HCT116 (cell line): ENCODE results near the gene CWC27. TPM values are rescaled to one million over a fixed set of nuclear protein-coding genes. Genes with fewer than 3 reads are reported as not detected.

Experiments
- ATAC-seq: fragments of 200-7000 bp; cut with Tn5 transposase; 2 replicates; pipeline ENCODE4 v1.9.1; 2020; ENCODE audit warnings: mild to moderate bottlenecking, moderate library complexity
- BruUV-seq: library from RNA; stranded (reverse); fragments of 400-500 nt; replicated peaks from 2 replicates; lab custom pipeline; 2021; lab: Mats Ljungman, UMichigan
- CTCF ChIA-PET: fragments of 300-600 bp; sonication (Branson Sonifier 250); formaldehyde crosslinking; loops from one replicate; lab custom pipeline; 2021; ENCODE audit warnings: antibody characterized with exemption; lab: Charles Lee
- POLR2A ChIA-PET: fragments of 300-600, 350-600 bp; sonication (Branson Sonifier 250); formaldehyde crosslinking; loops from one replicate; lab custom pipeline; 2021; ENCODE audit warnings: antibody characterized with exemption; lab: Charles Lee
- RAD21 ChIA-PET, 2 experiments: fragments of 300-600 bp; sonication (Branson Sonifier 250); formaldehyde crosslinking; loops; one replicate each; lab custom pipeline; 2023; ENCODE audit warnings: low total read pairs in 2 of 2; ENCODE audit not compliant: uncharacterized antibody in 2 of 2, unreplicated experiment in 2 of 2, low non-redundant PET in 1 of 2; lab: Charles Lee
- DNase-seq: peaks from one replicate; pipeline ENCODE4 v3.0.0-alpha.2; 2010; ENCODE audit warnings: low read depth, low spot score
- H2AFZ ChIP-seq: fragments of 200-600 bp; shearing (Covaris generic), sonication (generic); 2 replicates; pipeline ENCODE4 v1.6.1; 2017; ENCODE audit warnings: low read depth, mixed run types, mixed read lengths, antibody characterized with exemption, low read length; ENCODE audit not compliant: poor library complexity, severe bottlenecking
- H3K27ac ChIP-seq: 2 replicates; pipeline ENCODE4 v1.5.1; 2012; ENCODE audit warnings: low read depth, low read length
- H3K27me3 ChIP-seq: fragments of 200-600 bp; sonication (generic); 2 replicates; pipeline ENCODE4 v1.6.1; 2016; ENCODE audit warnings: mixed run types, low read length, mixed read lengths; ENCODE audit not compliant: insufficient read depth
- H3K36me3 ChIP-seq, 2 experiments: fragments of 200-500 bp in 1 of 2; fragments of 200-600 bp in 1 of 2; sonication (Bioruptor generic) in 1 of 2; sonication (generic) in 1 of 2; 2 replicates each; pipeline versions ENCODE4 v1.5.1 to v1.6.1; 2014 to 2016; ENCODE audit warnings: low read length in 2 of 2, inconsistent platforms in 1 of 2, mixed read lengths in 1 of 2, mixed run types in 1 of 2; ENCODE audit not compliant: insufficient read depth in 2 of 2, control insufficient read depth in 1 of 2
- H3K4me1 ChIP-seq, 2 experiments: fragments of 200-600 bp in 1 of 2; sonication (generic) in 1 of 2; 2 replicates each; pipeline versions ENCODE4 v1.5.1 to v1.6.1; 2012 to 2017; ENCODE audit warnings: low read length in 2 of 2, inconsistent platforms in 1 of 2, mild to moderate bottlenecking in 1 of 2, mixed read lengths in 1 of 2, mixed run types in 1 of 2, moderate library complexity in 1 of 2; ENCODE audit not compliant: insufficient read depth in 2 of 2, control insufficient read depth in 1 of 2
- H3K4me2 ChIP-seq: fragments of 200-600 bp; sonication (generic); 2 replicates; pipeline ENCODE4 v1.6.1; 2017; ENCODE audit warnings: mixed run types, low read length, mixed read lengths
- H3K4me3 ChIP-seq, 2 experiments: fragments of 200-600 bp in 1 of 2; sonication (generic) in 1 of 2; replicated peaks in 1 of 2; 2 replicates each; pipeline ENCODE4 v1.5.1; 2011 to 2016; ENCODE audit warnings: low read length in 2 of 2, control low read depth in 1 of 2, low read depth in 1 of 2, mild to moderate bottlenecking in 1 of 2, mixed read lengths in 1 of 2, mixed run types in 1 of 2
- H3K79me2 ChIP-seq: fragments of 200-600 bp; sonication (generic); 2 replicates; pipeline ENCODE4 v1.6.1; 2017; ENCODE audit warnings: mild to moderate bottlenecking, mixed run types, low read length, moderate library complexity, mixed read lengths; ENCODE audit not compliant: insufficient read depth
- H3K9ac ChIP-seq: fragments of 200-600 bp; sonication (generic); 2 replicates; pipeline ENCODE4 v1.6.1; 2016; ENCODE audit warnings: low read length, mixed read lengths
- H3K9me2 ChIP-seq: fragments of 200-600 bp; sonication (generic), shearing (Covaris generic); 2 replicates; pipeline ENCODE4 v1.6.1; 2017; ENCODE audit warnings: mixed run types, mild to moderate bottlenecking, moderate library complexity; ENCODE audit not compliant: insufficient read depth
- H3K9me3 ChIP-seq, 2 experiments: fragments of 200-500 bp in 1 of 2; fragments of 200-600 bp in 1 of 2; sonication (Bioruptor generic) in 1 of 2; sonication (generic) in 1 of 2; 2 replicates each; pipeline ENCODE4 v1.6.1; 2014 to 2017; ENCODE audit warnings: low read length in 2 of 2, mixed read lengths in 2 of 2, inconsistent platforms in 1 of 2, low read depth in 1 of 2, mild to moderate bottlenecking in 1 of 2, mixed run types in 1 of 2, moderate library complexity in 1 of 2; ENCODE audit not compliant: control insufficient read depth in 1 of 2, insufficient read depth in 1 of 2
- H4K20me1 ChIP-seq: fragments of 200-600 bp; sonication (generic), shearing (Covaris generic); 2 replicates; pipeline ENCODE4 v1.6.1; 2017; ENCODE audit warnings: mixed run types, mild to moderate bottlenecking, moderate library complexity; ENCODE audit not compliant: insufficient read depth
- ATF3 ChIP-seq: IDR thresholded peaks from 2 replicates; pipeline ENCODE4 v1.6.1; 2012
- CBX3 ChIP-seq: IDR thresholded peaks from 2 replicates; pipeline ENCODE4 v1.6.1; 2012; ENCODE audit warnings: low read depth
- ELF1 ChIP-seq: IDR thresholded peaks from 2 replicates; pipeline ENCODE4 v1.6.1; 2012; ENCODE audit warnings: low read depth, borderline replicate concordance
- EZH2phosphoT487 ChIP-seq: fragments of 200-600 bp; IDR thresholded peaks from 2 replicates; pipeline ENCODE4 v1.6.1; 2018; ENCODE audit warnings: antibody characterized with exemption, borderline replicate concordance
- JUND ChIP-seq: IDR thresholded peaks from 2 replicates; pipeline ENCODE4 v1.6.1; 2012
- MAX ChIP-seq: IDR thresholded peaks from 2 replicates; pipeline ENCODE4 v1.6.1; 2012
- POLR2AphosphoS5 ChIP-seq: IDR thresholded peaks from 2 replicates; pipeline ENCODE4 v1.6.1; 2011; ENCODE audit warnings: mild to moderate bottlenecking, low read depth, low read length, moderate library complexity
- REST ChIP-seq: IDR thresholded peaks from 2 replicates; pipeline ENCODE4 v1.6.1; 2012; ENCODE audit warnings: low read depth
- SIN3A ChIP-seq: IDR thresholded peaks from 2 replicates; pipeline ENCODE4 v1.6.1; 2012; ENCODE audit warnings: low read depth
- SRF ChIP-seq: IDR thresholded peaks from 2 replicates; pipeline ENCODE4 v1.6.1; 2012; ENCODE audit warnings: low read depth
- TCF7L2 ChIP-seq: IDR thresholded peaks from 2 replicates; pipeline ENCODE4 v1.7.0; 2011; ENCODE audit warnings: borderline replicate concordance, inconsistent platforms; ENCODE audit not compliant: insufficient read depth, insufficient read length; ENCODE audit errors: extremely low read depth
- ZBTB33 ChIP-seq: IDR thresholded peaks from 2 replicates; pipeline ENCODE4 v1.6.1; 2011; ENCODE audit warnings: mild to moderate bottlenecking, low read length, moderate library complexity; ENCODE audit not compliant: insufficient replicate concordance; ENCODE audit errors: extremely low read depth
- ZNF274 ChIP-seq: fragments of 200-500 bp; sonication (Bioruptor generic); IDR thresholded peaks from 2 replicates; pipeline ENCODE4 v1.6.1; 2014; ENCODE audit warnings: mild to moderate bottlenecking, low read depth, low read length, inconsistent platforms
- intact Hi-C: fragments of 100-400 bp; cut with micrococcal nuclease; formaldehyde crosslinking; loops from 2 replicates; pipeline ENCODE4 v1.10.0; 2022
- total RNA-seq: library from RNA; stranded (reverse); gene quantifications from one replicate; pipeline ENCODE4 v1.2.1, GENCODE V29; 2021; ENCODE audit not compliant: unreplicated experiment

CWC27 gene
- total RNA-seq, 1 experiment from 2014 or later: 29.1 TPM

- TF ChIP-seq REST: no peak
- no peak for TF ChIP-seq SRF
- no peak for TF ChIP-seq EZH2phosphoT487
- TF ChIP-seq MAX: no peak
- TF ChIP-seq ZBTB33: no peak
- no peak for TF ChIP-seq SIN3A
- TF ChIP-seq ZNF274: no peak
- TF ChIP-seq ELF1: no peak
These were observed 209.0 kb downstream of the CWC27 start (continued) for GRCh38 chr5:64977779-64978178.

GRCh38 chr5:64978546-64978945 is 209.8 kb downstream of the CWC27 start:
- ChIA-PET CTCF (no interaction called here), RAD21 (no interaction called here), POLR2A (no interaction called here)
- Histone ChIP-seq H3K9me2 (no peaks in the 10 kb centered on the region), H3K9ac (no peak overlapping the region), H3K36me3 (no peaks in the 10 kb centered on the region), H3K4me3 (no peak overlapping the region), H3K4me1 (no peaks in the 10 kb centered on the region), H3K4me2 (no peak overlapping the region), H3K9me3 (no peaks in the 10 kb centered on the region), H3K27ac (no peak overlapping the region), H3K27me3 (no peaks in the 10 kb centered on the region), H2AFZ (no peak overlapping the region), H4K20me1 (no peaks in the 10 kb centered on the region), H3K79me2 (no peaks in the 10 kb centered on the region)
- BruUV-seq: TSS peak; percentile 23
- ATAC-seq: no peak
- no peak for DNase-seq
- intact Hi-C loops: no loop called here
- TF ChIP-seq JUND (no peak), POLR2AphosphoS5 (no peak), ZNF274 (no peak), REST (no peak), ATF3 (no peak), CBX3 (no peak), MAX (no peak), TCF7L2 (no peak), SRF (no peak)
